Lower lobe of right lung (tissue), 2 donors: Measurements from ENCODE around the gene SLC4A4. TPM values are rescaled to one million over a fixed set of nuclear protein-coding genes. Genes with fewer than 3 reads are reported as not detected.
A peak's percentile ranks its signal among the peaks of the same experiment; 100 is the strongest.

Experiments
- ATAC-seq, 2 donors: fragments of 200-7000 bp; cut with Tn5 transposase; one replicate each; pipeline ENCODE4 v1.9.1; 2020 to 2022; ENCODE audit warnings: mild to moderate bottlenecking in 2 of 2, moderate library complexity in 2 of 2
- DNase-seq: peaks from one replicate; pipeline ENCODE4 v3.0.0-alpha.2; 2020
- H3K27ac ChIP-seq: fragments of 200-600 bp; one replicate; pipeline ENCODE4 v1.8.0; 2022
- H3K27me3 ChIP-seq: fragments of 200-600 bp; one replicate; pipeline ENCODE4 v1.8.0; 2022; ENCODE audit warnings: low read depth
- H3K36me3 ChIP-seq: fragments of 200-600 bp; one replicate; pipeline ENCODE4 v1.8.0; 2022; ENCODE audit warnings: mild to moderate bottlenecking
- H3K4me1 ChIP-seq: fragments of 200-600 bp; one replicate; pipeline ENCODE4 v1.8.0; 2022
- H3K4me3 ChIP-seq: fragments of 200-600 bp; one replicate; pipeline ENCODE4 v1.8.0; 2022; ENCODE audit warnings: mild to moderate bottlenecking
- H3K9me3 ChIP-seq: fragments of 200-600 bp; one replicate; pipeline ENCODE4 v1.8.0; 2022
- intact Hi-C: fragments of 100-400 bp; cut with DNase I; formaldehyde crosslinking; loops from one replicate; pipeline ENCODE4 v1.11.0; 2022
- total RNA-seq: library from RNA; stranded (reverse); fragmentation: NEBNext Ultra II Directional; extraction: Animal tissue kit (Norgen Biotek cat#: 25700); gene quantifications from one replicate; pipeline ENCODE4 v1.2.1, GENCODE V29; 2021
- TF ChIP-seq, protein P1 (sequence below): fragments of 200-600 bp; IDR thresholded peaks from one replicate; pipeline ENCODE4 v1.8.0; 2022; ENCODE audit warnings: antibody characterized with exemption, mild to moderate bottlenecking
- donor health status: DM: no; HTN: yes; CAD: no; lungs with severe emphysema.

The SLC4A4 gene
- total RNA-seq, 1 donor from 2014 or later: 18.8 TPM

DNA sequence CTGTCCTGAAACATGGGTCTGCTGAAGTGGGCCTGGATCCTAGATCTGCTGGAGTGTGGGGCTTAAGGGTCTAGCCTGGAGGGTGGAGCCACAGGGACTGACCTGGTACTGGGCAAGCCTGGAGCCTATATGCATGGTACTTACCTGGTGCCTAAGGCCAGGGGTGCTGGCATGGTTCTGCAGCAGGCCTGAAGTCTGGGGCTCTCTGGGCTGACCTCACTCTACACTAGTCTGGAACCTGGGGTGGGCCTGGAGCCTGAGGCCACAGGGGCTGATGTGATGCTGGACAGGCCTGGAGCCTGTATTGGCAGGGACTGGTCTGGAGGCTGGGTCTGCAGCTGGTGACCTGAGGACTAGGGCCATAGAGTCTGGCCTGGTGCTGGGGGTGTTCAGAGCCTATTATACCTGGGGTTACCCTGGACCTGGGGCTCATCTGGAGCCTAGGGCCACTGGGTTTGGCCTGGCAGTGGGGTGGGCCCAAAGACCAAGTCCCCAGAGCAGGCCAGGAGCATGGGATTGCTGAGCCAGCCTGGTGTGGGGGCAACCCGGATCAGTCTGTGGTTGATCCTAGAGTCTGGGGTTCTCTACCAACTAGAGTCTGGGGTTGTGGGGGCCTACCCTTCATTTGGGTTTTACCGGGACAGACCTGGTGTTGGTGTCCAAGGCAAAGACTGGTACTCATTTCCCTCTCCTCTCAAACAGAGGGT is 179.6 kb downstream of the SLC4A4 start:
- no peak overlapping the region for H3K27ac ChIP-seq

GRCh38 chr4:71520308-71520707 is 181.5 kb downstream of the SLC4A4 start:
- TF ChIP-seq, protein P1, sequence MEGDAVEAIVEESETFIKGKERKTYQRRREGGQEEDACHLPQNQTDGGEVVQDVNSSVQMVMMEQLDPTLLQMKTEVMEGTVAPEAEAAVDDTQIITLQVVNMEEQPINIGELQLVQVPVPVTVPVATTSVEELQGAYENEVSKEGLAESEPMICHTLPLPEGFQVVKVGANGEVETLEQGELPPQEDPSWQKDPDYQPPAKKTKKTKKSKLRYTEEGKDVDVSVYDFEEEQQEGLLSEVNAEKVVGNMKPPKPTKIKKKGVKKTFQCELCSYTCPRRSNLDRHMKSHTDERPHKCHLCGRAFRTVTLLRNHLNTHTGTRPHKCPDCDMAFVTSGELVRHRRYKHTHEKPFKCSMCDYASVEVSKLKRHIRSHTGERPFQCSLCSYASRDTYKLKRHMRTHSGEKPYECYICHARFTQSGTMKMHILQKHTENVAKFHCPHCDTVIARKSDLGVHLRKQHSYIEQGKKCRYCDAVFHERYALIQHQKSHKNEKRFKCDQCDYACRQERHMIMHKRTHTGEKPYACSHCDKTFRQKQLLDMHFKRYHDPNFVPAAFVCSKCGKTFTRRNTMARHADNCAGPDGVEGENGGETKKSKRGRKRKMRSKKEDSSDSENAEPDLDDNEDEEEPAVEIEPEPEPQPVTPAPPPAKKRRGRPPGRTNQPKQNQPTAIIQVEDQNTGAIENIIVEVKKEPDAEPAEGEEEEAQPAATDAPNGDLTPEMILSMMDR: no peak
- DNase-seq: no peak
- Histone ChIP-seq H3K36me3 (no peaks in the 10 kb centered on the region), H3K4me1 (no peaks in the 10 kb centered on the region), H3K9me3 (no peaks in the 10 kb centered on the region), H3K4me3 (no peak overlapping the region), H3K27me3 (no peaks in the 10 kb centered on the region), H3K27ac (no peak overlapping the region)
- ATAC-seq: no peak
- intact Hi-C loops: no loop called here

More for the DNA sequence above, 179.6 kb downstream of the SLC4A4 start:
- no peaks in the 10 kb centered on the region for H3K4me1 ChIP-seq
- H3K4me3 ChIP-seq: no peak overlapping the region
- no peaks in the 10 kb centered on the region for H3K9me3 ChIP-seq
- DNase-seq: no peak
- no peaks in the 10 kb centered on the region for H3K36me3 ChIP-seq
- no peaks in the 10 kb centered on the region for H3K27me3 ChIP-seq
- TF ChIP-seq, protein P1: no peak
- peak; percentile 18 to 55 for ATAC-seq
- intact Hi-C loops: no loop called here

DNA sequence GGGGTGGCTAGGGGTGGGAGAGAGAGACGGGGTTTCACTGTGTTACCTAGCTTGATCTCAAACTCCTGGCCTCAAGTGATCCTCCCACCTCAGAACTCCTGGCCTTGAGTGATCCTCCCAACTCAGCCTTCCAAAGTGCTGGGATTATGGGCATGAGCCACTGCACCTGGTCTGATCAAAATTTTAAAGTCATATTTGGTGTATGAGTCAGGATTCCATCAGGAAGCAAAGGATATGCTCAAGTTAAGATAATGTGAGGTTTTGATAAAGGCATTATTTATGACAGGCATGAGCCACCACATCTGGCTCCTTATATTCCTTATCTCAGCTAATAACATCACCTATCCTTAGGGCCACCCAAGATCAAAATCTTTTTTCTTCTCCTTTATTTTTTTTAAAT is 182.0 kb downstream of the SLC4A4 start:
- DNase-seq (no peak), ATAC-seq (no peak)
- H3K4me1 ChIP-seq: no peaks in the 10 kb centered on the region
- H3K36me3 ChIP-seq: no peaks in the 10 kb centered on the region
- H3K4me3 ChIP-seq: no peak overlapping the region
- no peaks in the 10 kb centered on the region for H3K27me3 ChIP-seq
- H3K9me3 ChIP-seq: no peaks in the 10 kb centered on the region
- intact Hi-C loops: no loop called here
- TF ChIP-seq, protein P1: no peak
- H3K27ac ChIP-seq: no peak overlapping the region

DNA sequence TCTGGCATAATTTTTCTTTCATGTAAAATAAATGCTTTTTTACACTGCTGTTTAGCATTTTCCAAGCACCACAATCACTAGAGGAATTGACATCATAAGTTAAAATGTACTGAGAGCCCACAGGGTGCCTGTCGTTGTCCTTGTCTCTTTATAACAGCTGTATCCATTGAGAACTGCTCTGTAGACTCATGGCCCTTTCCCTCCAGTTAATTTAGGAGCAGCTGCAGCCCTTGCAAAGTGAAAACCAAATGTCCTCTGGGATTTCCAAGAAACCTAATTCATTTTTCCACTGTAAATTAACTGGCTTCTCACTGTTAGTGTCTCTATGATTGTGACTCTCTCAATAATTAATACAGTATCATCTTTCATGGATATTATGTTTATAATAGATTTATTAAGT is 185.9 kb downstream of the SLC4A4 start:
- ATAC-seq (no peak), DNase-seq (no peak)
- H3K9me3 ChIP-seq: no peaks in the 10 kb centered on the region
- no peaks in the 10 kb centered on the region for H3K36me3 ChIP-seq
- H3K4me1 ChIP-seq: no peaks in the 10 kb centered on the region
- no peak overlapping the region for H3K27ac ChIP-seq
- H3K27me3 ChIP-seq: no peaks in the 10 kb centered on the region
- intact Hi-C loops: no loop called here
- H3K4me3 ChIP-seq: no peak overlapping the region
- TF ChIP-seq, protein P1: no peak

DNA sequence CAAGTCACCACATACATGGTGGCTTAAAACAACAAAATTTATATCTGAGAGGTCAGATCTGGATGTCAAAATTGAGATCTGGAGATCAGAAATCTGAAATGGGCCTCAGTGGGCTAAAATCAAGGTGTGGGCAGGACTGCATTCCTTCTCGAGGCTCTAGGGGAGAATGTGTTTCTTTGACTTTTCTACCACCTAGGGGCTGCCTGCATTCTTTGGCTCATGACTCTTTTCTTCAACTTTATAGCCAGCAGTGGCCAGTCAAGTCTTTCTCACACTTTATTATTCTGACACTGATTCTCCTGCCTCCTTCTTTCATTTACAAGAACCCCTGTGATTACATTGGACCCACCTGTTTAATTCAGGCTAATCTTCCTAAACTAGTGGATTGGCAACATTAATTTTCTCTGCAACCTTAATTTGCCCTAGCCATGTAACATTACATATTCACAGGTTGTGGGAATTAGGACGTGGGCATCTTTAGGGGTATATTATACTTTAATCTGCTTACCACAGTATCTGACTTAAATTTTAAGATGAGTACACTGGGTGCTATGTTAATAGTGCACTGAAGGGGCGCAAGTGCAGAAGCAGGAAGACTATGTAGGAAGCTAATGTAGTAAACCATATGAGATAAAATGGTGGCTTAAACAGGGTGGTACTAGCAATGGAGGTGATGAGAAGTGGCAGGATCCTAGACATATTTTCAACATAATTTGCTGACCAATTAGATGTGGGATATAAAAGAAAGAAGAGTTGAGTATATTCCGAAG is 188.0 kb downstream of the SLC4A4 start:
- Histone ChIP-seq H3K4me1 (no peaks in the 10 kb centered on the region), H3K27ac (no peak overlapping the region), H3K9me3 (no peaks in the 10 kb centered on the region), H3K27me3 (no peaks in the 10 kb centered on the region), H3K4me3 (no peak overlapping the region), H3K36me3 (no peaks in the 10 kb centered on the region)
- intact Hi-C loops: no loop called here
- TF ChIP-seq, protein P1: no peak
- ATAC-seq (no peak), DNase-seq (no peak)
